HepG2 (cell line): ENCODE data around the gene AHNAK. TPM values are rescaled to one million over a fixed set of nuclear protein-coding genes. Genes with fewer than 3 reads are reported as not detected.

Experiments used
- BHLHE40 ChIP-seq: IDR thresholded peaks from 2 replicates; pipeline ENCODE4 v1.6.1; 2011; ENCODE audit warnings: low read length, improper control_type of control experiment
- FOXK1 ChIP-seq: sonication (generic); formaldehyde crosslinking; IDR thresholded peaks from 2 replicates; pipeline ENCODE4 v1.4.0; 2020; ENCODE audit warnings: low read depth, missing genetic modification reagents, borderline replicate concordance
- HHEX ChIP-seq: IDR thresholded peaks from 2 replicates; pipeline ENCODE4 v1.6.1; 2016; ENCODE audit warnings: control low read depth
- KAT8 ChIP-seq: IDR thresholded peaks from 2 replicates; pipeline ENCODE4 v1.6.1; 2016; ENCODE audit warnings: missing genetic modification reagents, missing compliant biosample characterization
- KDM1A ChIP-seq: IDR thresholded peaks from 2 replicates; pipeline ENCODE4 v1.6.1; 2016; ENCODE audit warnings: missing compliant biosample characterization
- MZF1 ChIP-seq: sonication (generic); formaldehyde crosslinking; IDR thresholded peaks from 2 replicates; pipeline ENCODE4 v1.8.1; 2023; ENCODE audit warnings: mild to moderate bottlenecking, missing genetic modification reagents, borderline replicate concordance
- SAFB2 ChIP-seq: sonication (generic); formaldehyde crosslinking; IDR thresholded peaks from 2 replicates; pipeline ENCODE4 v1.5.1; 2020; ENCODE audit warnings: missing genetic modification reagents, low read depth, mild to moderate bottlenecking, borderline replicate concordance
- SOX5 ChIP-seq: IDR thresholded peaks from 2 replicates; pipeline ENCODE4 v1.6.1; 2016; ENCODE audit warnings: borderline replicate concordance
- SP5 ChIP-seq: IDR thresholded peaks from 2 replicates; pipeline ENCODE4 v1.6.1; 2016; ENCODE audit warnings: low read depth, borderline replicate concordance
- TBX2 ChIP-seq: sonication (generic); formaldehyde crosslinking; IDR thresholded peaks from 2 replicates; pipeline ENCODE4 v1.5.0; 2020; ENCODE audit warnings: missing genetic modification reagents, mild to moderate bottlenecking, borderline replicate concordance
- TEAD3 ChIP-seq: optimal IDR thresholded peaks from 2 replicates; pipeline ENCODE3; 2016; ENCODE audit warnings: borderline replicate concordance
- ZKSCAN1 ChIP-seq: fragments of 150-350 bp; IDR thresholded peaks from 2 replicates; pipeline ENCODE4 v1.6.1; 2014; ENCODE audit warnings: low read length
- ZNF296 ChIP-seq: sonication (generic); formaldehyde crosslinking; conservative IDR thresholded peaks from 2 replicates; pipeline ENCODE4 v1.5.0; 2020; ENCODE audit warnings: mild to moderate bottlenecking, missing genetic modification reagents
- ZNF678 ChIP-seq: sonication (generic); formaldehyde crosslinking; IDR thresholded peaks from 2 replicates; pipeline ENCODE4 v1.4.0; 2020; ENCODE audit warnings: mild to moderate bottlenecking, missing genetic modification reagents
- ZNF790 ChIP-seq: sonication (generic); formaldehyde crosslinking; IDR thresholded peaks from 2 replicates; pipeline ENCODE4 v1.8.0; 2022; ENCODE audit warnings: missing genetic modification reagents, mild to moderate bottlenecking, borderline replicate concordance
- ZSCAN22 ChIP-seq: sonication (generic); formaldehyde crosslinking; IDR thresholded peaks from 2 replicates; pipeline ENCODE4 v1.4.0; 2020; ENCODE audit warnings: mild to moderate bottlenecking, missing genetic modification reagents
- polyA plus RNA-seq, 8 experiments: library from polyadenylated mRNA; depleted of rRNA in 3 of 8; stranded (reverse) in 7 of 8; unstranded in 1 of 8; fragments of >200 nt; fragmentation: Illumina TruSeq in 4 of 8; extraction: Trizol in 4 of 8; gene quantifications; 2 replicates each; pipeline versions ENCODE4 v1.2.1 to v1.2.3, GENCODE V29; 2011 to 2016; ENCODE audit warnings: low read depth in 4 of 8, missing spikeins in 1 of 8, mixed read lengths in 1 of 8; ENCODE audit not compliant: insufficient read depth in 1 of 8
- total RNA-seq, 5 experiments: library from RNA; depleted of rRNA; stranded (reverse); fragments of >200 nt; fragmentation: Illumina TruSeq; extraction: Trizol; gene quantifications; 2 replicates each; pipeline ENCODE4 v1.2.3, GENCODE V29; 2016; ENCODE audit warnings: low read depth in 1 of 5
- TF ChIP-seq, protein P1 (sequence below): sonication (generic); formaldehyde crosslinking; IDR thresholded peaks from 2 replicates; pipeline ENCODE4 v1.4.0; 2020; ENCODE audit warnings: missing genetic modification reagents, borderline replicate concordance
- TF ChIP-seq, protein P2 (sequence below): sonication (generic); formaldehyde crosslinking; IDR thresholded peaks from 2 replicates; pipeline ENCODE4 v1.8.1; 2023; ENCODE audit warnings: mild to moderate bottlenecking, missing genetic modification reagents, borderline replicate concordance
- TF ChIP-seq, protein P3 (sequence below): IDR thresholded peaks from 2 replicates; pipeline ENCODE4 v1.6.1; 2016; ENCODE audit warnings: low read depth
- TF ChIP-seq, protein P4 (sequence below): sonication (generic); IDR thresholded peaks from 2 replicates; pipeline ENCODE4 v1.6.1; 2016; ENCODE audit warnings: low read depth, borderline replicate concordance
- TF ChIP-seq, protein P5 (sequence below): sonication (generic); formaldehyde crosslinking; IDR thresholded peaks from 2 replicates; pipeline ENCODE4 v1.4.0; 2020; ENCODE audit warnings: missing genetic modification reagents

The AHNAK gene
- total and polyA plus RNA-seq, 2 of the 13 experiments (the other 11 are each of a cell fraction or from before 2014, with no cell fraction given), result 23.4 to 25.0 TPM

DNA sequence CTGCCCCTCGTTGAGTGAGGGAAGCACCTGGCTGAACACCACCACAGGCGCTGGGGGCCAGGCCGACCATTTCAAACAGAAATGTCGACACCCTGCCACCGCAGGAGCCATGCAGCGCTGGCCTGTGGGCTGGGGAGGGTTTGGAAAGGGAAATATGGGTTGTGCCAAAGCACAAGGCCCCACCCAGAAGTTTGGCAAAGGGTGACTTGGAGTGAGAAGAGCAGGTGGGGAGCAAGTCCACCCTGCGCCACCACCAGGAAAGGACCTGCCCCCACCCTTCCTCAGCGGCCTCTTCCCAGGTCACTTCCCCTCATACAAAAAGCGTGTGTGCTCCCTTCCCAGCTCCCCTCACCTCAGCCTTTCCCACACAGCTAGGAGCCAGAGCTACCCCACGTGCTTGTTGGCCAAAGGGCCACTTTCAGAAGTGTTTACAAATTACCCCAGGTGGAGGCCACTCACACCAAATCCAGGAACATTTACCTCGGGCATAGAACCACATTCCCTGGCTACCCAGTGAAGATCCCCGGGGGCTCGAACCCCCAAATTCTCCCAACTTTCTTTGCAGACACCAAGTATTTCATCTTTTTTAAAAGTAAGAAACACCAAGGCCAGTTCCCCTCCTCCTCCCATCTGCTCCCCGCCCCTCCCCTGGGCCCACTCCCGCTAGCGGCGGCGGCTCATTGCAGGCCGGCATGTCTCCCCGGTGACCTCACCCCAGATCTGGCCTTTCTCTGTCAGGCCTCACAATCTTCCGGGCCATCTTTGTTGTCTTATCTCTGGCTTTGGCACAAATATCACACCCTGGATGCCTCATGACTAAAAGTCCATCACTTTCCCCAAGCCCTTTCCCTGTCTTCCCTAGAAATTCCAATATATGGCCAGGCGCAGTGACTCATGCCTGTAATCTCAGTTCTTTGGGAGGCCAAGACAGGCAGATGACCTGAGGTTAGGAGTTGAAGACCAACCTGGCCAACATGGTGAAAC lies 148.3 kb downstream of the AHNAK start (continued):
- TF ChIP-seq, protein P1, sequence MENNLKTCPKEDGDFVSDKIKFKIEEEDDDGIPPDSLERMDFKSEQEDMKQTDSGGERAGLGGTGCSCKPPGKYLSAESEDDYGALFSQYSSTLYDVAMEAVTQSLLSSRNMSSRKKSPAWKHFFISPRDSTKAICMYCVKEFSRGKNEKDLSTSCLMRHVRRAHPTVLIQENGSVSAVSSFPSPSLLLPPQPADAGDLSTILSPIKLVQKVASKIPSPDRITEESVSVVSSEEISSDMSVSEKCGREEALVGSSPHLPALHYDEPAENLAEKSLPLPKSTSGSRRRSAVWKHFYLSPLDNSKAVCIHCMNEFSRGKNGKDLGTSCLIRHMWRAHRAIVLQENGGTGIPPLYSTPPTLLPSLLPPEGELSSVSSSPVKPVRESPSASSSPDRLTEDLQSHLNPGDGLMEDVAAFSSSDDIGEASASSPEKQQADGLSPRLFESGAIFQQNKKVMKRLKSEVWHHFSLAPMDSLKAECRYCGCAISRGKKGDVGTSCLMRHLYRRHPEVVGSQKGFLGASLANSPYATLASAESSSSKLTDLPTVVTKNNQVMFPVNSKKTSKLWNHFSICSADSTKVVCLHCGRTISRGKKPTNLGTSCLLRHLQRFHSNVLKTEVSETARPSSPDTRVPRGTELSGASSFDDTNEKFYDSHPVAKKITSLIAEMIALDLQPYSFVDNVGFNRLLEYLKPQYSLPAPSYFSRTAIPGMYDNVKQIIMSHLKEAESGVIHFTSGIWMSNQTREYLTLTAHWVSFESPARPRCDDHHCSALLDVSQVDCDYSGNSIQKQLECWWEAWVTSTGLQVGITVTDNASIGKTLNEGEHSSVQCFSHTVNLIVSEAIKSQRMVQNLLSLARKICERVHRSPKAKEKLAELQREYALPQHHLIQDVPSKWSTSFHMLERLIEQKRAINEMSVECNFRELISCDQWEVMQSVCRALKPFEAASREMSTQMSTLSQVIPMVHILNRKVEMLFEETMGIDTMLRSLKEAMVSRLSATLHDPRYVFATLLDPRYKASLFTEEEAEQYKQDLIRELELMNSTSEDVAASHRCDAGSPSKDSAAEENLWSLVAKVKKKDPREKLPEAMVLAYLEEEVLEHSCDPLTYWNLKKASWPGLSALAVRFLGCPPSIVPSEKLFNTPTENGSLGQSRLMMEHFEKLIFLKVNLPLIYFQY (CRISPR knock-in tag), result no peak
- TF ChIP-seq ZNF790 (CRISPR knock-in tag) (no peak), ZSCAN22 (CRISPR knock-in tag) (no peak), ZNF296 (CRISPR knock-in tag) (no peak), KDM1A (CRISPR knock-in tag) (no peak), MZF1 (CRISPR knock-in tag) (no peak), TBX2 (CRISPR knock-in tag) (peak; percentile 39; the same call in 1 of the 2 replicates), BHLHE40 (no peak), HHEX (CRISPR knock-in tag) (no peak), TEAD3 (CRISPR knock-in tag) (no peak), ZKSCAN1 (no peak), SP5 (CRISPR knock-in tag) (no peak), FOXK1 (no peak), SOX5 (CRISPR knock-in tag) (no peak), ZNF678 (CRISPR knock-in tag) (no peak), SAFB2 (no peak), KAT8 (CRISPR knock-in tag) (no peak)
- TF ChIP-seq, protein P2, sequence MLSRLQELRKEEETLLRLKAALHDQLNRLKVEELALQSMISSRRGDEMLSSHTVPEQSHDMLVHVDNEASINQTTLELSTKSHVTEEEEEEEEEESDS, result no peak
- TF ChIP-seq, protein P3, sequence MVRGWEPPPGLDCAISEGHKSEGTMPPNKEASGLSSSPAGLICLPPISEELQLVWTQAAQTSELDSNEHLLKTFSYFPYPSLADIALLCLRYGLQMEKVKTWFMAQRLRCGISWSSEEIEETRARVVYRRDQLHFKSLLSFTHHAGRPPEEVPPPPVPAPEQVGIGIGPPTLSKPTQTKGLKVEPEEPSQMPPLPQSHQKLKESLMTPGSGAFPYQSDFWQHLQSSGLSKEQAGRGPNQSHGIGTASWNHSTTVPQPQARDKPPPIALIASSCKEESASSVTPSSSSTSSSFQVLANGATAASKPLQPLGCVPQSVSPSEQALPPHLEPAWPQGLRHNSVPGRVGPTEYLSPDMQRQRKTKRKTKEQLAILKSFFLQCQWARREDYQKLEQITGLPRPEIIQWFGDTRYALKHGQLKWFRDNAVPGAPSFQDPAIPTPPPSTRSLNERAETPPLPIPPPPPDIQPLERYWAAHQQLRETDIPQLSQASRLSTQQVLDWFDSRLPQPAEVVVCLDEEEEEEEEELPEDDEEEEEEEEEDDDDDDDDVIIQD (CRISPR knock-in tag), result no peak
- TF ChIP-seq, protein P4, sequence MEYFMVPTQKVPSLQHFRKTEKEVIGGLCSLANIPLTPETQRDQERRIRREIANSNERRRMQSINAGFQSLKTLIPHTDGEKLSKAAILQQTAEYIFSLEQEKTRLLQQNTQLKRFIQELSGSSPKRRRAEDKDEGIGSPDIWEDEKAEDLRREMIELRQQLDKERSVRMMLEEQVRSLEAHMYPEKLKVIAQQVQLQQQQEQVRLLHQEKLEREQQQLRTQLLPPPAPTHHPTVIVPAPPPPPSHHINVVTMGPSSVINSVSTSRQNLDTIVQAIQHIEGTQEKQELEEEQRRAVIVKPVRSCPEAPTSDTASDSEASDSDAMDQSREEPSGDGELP, result no peak
- TF ChIP-seq, protein P5, sequence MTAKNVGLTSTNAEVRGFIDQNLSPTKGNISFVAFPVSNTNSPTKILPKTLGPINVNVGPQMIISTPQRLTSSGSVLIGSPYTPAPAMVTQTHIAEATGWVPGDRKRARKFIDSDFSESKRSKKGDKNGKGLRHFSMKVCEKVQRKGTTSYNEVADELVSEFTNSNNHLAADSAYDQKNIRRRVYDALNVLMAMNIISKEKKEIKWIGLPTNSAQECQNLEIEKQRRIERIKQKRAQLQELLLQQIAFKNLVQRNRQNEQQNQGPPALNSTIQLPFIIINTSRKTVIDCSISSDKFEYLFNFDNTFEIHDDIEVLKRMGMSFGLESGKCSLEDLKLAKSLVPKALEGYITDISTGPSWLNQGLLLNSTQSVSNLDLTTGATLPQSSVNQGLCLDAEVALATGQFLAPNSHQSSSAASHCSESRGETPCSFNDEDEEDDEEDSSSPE, result no peak; the same call in 1 of the 2 replicates
